ENCODE results near the gene P2RY10. TPM values are rescaled to one million over a fixed set of nuclear protein-coding genes. Genes with fewer than 3 reads are reported as not detected.

The P2RY10 gene
- total RNA-seq, 1 experiment from 2014 or later: not detected

- H3K27ac Mint-ChIP-seq: no peak overlapping the region
- Histone ChIP-seq H3K4ac (ENCODE audit: low read depth, low read length) (no peak overlapping the region), H3K79me1 (ENCODE audit: insufficient read depth, low read depth, low read length, poor library complexity, severe bottlenecking) (no peaks in the 10 kb centered on the region), H3K14ac (ENCODE audit: insufficient read depth, low read length) (no peak overlapping the region), H2BK15ac (ENCODE audit: low read depth, low read length) (no peak overlapping the region), H2BK12ac (ENCODE audit: insufficient read length, low read depth, low read length) (no peak overlapping the region), H2BK20ac (ENCODE audit: low read depth, low read length, poor library complexity, severe bottlenecking) (no peak overlapping the region), H3K4me1 (ENCODE audit: insufficient read depth, low read length) (no peaks in the 10 kb centered on the region), H4K8ac (replicated peaks; ENCODE audit: insufficient read length, low read depth, low read length) (no peak overlapping the region), H3K18ac (ENCODE audit: insufficient read length, low read depth, low read length) (no peak overlapping the region), H3T11ph (ENCODE audit: low read length) (no peak overlapping the region), H3K9me3 (ENCODE audit: control insufficient read depth, low read depth, low read length) (peaks cover 60% of the 10 kb centered on the region), H2AK5ac (ENCODE audit: insufficient read length, low read length) (no peak overlapping the region), H4K5ac (ENCODE audit: insufficient read length, low read depth, low read length) (no peak overlapping the region), H3K9ac (ENCODE audit: extremely low read depth, insufficient read length, low read length) (no peak overlapping the region), H3K23me2 (ENCODE audit: insufficient read length, low read depth, low read length, poor library complexity, severe bottlenecking) (no peaks in the 10 kb centered on the region), H3K56ac (ENCODE audit: insufficient read length, low read depth, low read length) (no peak overlapping the region), H3K4me2 (ENCODE audit: insufficient read depth, insufficient read length, low read length) (no peak overlapping the region), H2AFZ (ENCODE audit: low read length) (no peak overlapping the region), H4K20me1 (ENCODE audit: control insufficient read depth, insufficient read depth, insufficient read length) (no peaks in the 10 kb centered on the region), H2BK5ac (ENCODE audit: insufficient read length, low read length) (no peak overlapping the region), H3K23ac (ENCODE audit: insufficient read length, low read depth, low read length) (no peak overlapping the region), H3K79me2 (ENCODE audit: insufficient read depth, low read length) (no peaks in the 10 kb centered on the region), H2BK120ac (ENCODE audit: low read depth, low read length, poor library complexity, severe bottlenecking) (no peak overlapping the region), H4K91ac (ENCODE audit: insufficient read length, low read depth, low read length) (no peak overlapping the region), H3K27me3 (ENCODE audit: insufficient read depth, low read length) (no peaks in the 10 kb centered on the region; the same call in 1 of the 2 replicates), H3K27ac (ENCODE audit: insufficient read length, low read depth, low read length) (no peak overlapping the region)
- H3K36me3 Mint-ChIP-seq (ENCODE audit: insufficient read depth in 1 of 3, low read depth in 3 of 3): peaks cover 0 to 2% (median 0%) of the 10 kb centered on the region in 3 experiments; a peak in 2 of 7 replicates
- peaks cover 5% of the 10 kb centered on the region in 2 experiments; a peak in 2 of 4 replicates for H3K4me1 Mint-ChIP-seq
- peaks cover 61 to 77% of the 10 kb centered on the region in 2 experiments for H3K9me3 Mint-ChIP-seq
- DNase-seq: no peak
- no peaks in the 10 kb centered on the region for H3K27me3 Mint-ChIP-seq (ENCODE audit: low read depth)
- TF ChIP-seq CTCF (conservative IDR thresholded peaks at IDR 0.05): no peak
- WGBS (ENCODE audit: extremely low coverage, insufficient read length, low lambda C conversion rate): no CpG with 5 or more reads among the region's 2 CpGs
- no peak overlapping the region for H3K4me3 Mint-ChIP-seq
Measured at GRCh38 chrX:78957049-78957767, 12.0 kb downstream of the P2RY10 start.

Data from H9 (cell line).